HepG2 (cell line): ENCODE results near the gene CAP2. TPM values are rescaled to one million over a fixed set of nuclear protein-coding genes. Genes with fewer than 3 reads are reported as not detected.
"Not testable (repeated sequence)": the region's sequence is repeated elsewhere in the genome, so short reads cannot be mapped to it uniquely, and the experiment has no call there.

Experiments used
- ATAC-seq: fragments of 200-7000 bp; cut with Tn5 transposase; 3 replicates; pipeline ENCODE4 v1.9.1; 2020; ENCODE audit warnings: mild to moderate bottlenecking, moderate library complexity
- BruUV-seq: library from RNA; stranded (reverse); fragments of 400-500 nt; replicated peaks from 2 replicates; lab custom pipeline; 2021; lab: Mats Ljungman, UMichigan
- CTCF ChIA-PET: fragments of 300-600 bp; formaldehyde crosslinking; extraction: SDS; loops from one replicate; lab custom pipeline; 2021; ENCODE audit warnings: low total read pairs, inconsistent platforms, low intra/inter-chr PET ratio; lab: Yijun Ruan, JAX
- POLR2A ChIA-PET: fragments of 350-600 bp; sonication (Branson Sonifier 250); formaldehyde crosslinking; loops from one replicate; lab custom pipeline; 2020; ENCODE audit warnings: antibody characterized with exemption, inconsistent platforms; lab: Yijun Ruan, JAX
- DNase-seq: peaks from one replicate; pipeline ENCODE4 v3.0.0-alpha.2; 2015; ENCODE audit warnings: low spot score
- FAIRE-seq: peaks from 3 replicates; lab custom pipeline; 2011; peaks lifted over from hg19 to GRCh38; lab: Jason Lieb, UNC
- H2AFZ ChIP-seq: one replicate; pipeline ENCODE4 v1.6.1; 2011; ENCODE audit warnings: low read length, inconsistent platforms
- H3K27ac ChIP-seq: fragments of 300-600 bp; 3 replicates; pipeline ENCODE4 v1.8.0; 2011; ENCODE audit warnings: mixed run types, mild to moderate bottlenecking, mixed read lengths, low read length, inconsistent platforms; ENCODE audit not compliant: insufficient read depth; ENCODE audit errors: extremely low read length
- H3K27me3 ChIP-seq, 2 experiments: fragments of 200-600 bp in 1 of 2; 2 replicates in 1 of 2; 3 replicates in 1 of 2; pipeline versions ENCODE4 v1.6.0 to v1.8.0; 2011; ENCODE audit warnings: low read length in 2 of 2, mild to moderate bottlenecking in 2 of 2, moderate library complexity in 2 of 2, inconsistent platforms in 1 of 2; ENCODE audit not compliant: insufficient read depth in 2 of 2, control insufficient read depth in 1 of 2
- H3K36me3 ChIP-seq, 2 experiments: fragments of 200-600 bp in 1 of 2; replicated peaks in 1 of 2; 2 replicates in 1 of 2; 3 replicates in 1 of 2; pipeline versions ENCODE4 v1.5.1 to v1.8.0; 2011; ENCODE audit warnings: low read length in 2 of 2, inconsistent platforms in 1 of 2; ENCODE audit not compliant: insufficient read depth in 2 of 2, control insufficient read depth in 1 of 2
- H3K4me1 ChIP-seq: 2 replicates; pipeline ENCODE4 v1.5.1; 2012; ENCODE audit warnings: low read length, inconsistent platforms; ENCODE audit not compliant: insufficient read depth
- H3K4me2 ChIP-seq: 2 replicates; pipeline ENCODE4 v1.6.0; 2011; ENCODE audit warnings: low read depth, low read length, inconsistent platforms
- H3K4me3 ChIP-seq, 3 experiments: fragments of 200-600 bp in 1 of 3; sonication (generic), shearing (Covaris generic) in 1 of 3; replicated peaks in 1 of 3; 2 replicates each; pipeline ENCODE4 v1.5.1; 2011 to 2016; ENCODE audit warnings: low read length in 3 of 3, inconsistent platforms in 2 of 3, low read depth in 2 of 3, mild to moderate bottlenecking in 2 of 3, control low read depth in 1 of 3, mixed read lengths in 1 of 3; ENCODE audit not compliant: insufficient read depth in 1 of 3
- H3K79me2 ChIP-seq: one replicate; pipeline ENCODE4 v1.6.1; 2011; ENCODE audit warnings: low read length, inconsistent platforms; ENCODE audit not compliant: insufficient read depth
- H3K9ac ChIP-seq: 2 replicates; pipeline ENCODE4 v1.6.0; 2011; ENCODE audit warnings: mild to moderate bottlenecking, low read depth, low read length, inconsistent platforms; ENCODE audit not compliant: insufficient read depth
- H3K9me3 ChIP-seq: 2 replicates; pipeline ENCODE4 v1.5.1; 2012; ENCODE audit warnings: mild to moderate bottlenecking, low read length
- H4K20me1 ChIP-seq: 2 replicates; pipeline ENCODE4 v1.6.0; 2011; ENCODE audit warnings: inconsistent platforms, mild to moderate bottlenecking, low read length, moderate library complexity; ENCODE audit not compliant: insufficient read depth
- MED13 ChIP-seq: sonication (generic); formaldehyde crosslinking; IDR thresholded peaks from 2 replicates; pipeline ENCODE4 v1.5.0; 2020; ENCODE audit warnings: missing genetic modification reagents
- MLX ChIP-seq: IDR thresholded peaks from 2 replicates; pipeline ENCODE4 v1.6.1; 2016
- SCMH1 ChIP-seq: sonication (generic); formaldehyde crosslinking; IDR thresholded peaks from 2 replicates; pipeline ENCODE4 v1.9.0; 2021; ENCODE audit warnings: missing genetic modification reagents, mild to moderate bottlenecking, borderline replicate concordance
- ZBTB33 ChIP-seq: sonication (generic); formaldehyde crosslinking; IDR thresholded peaks from 2 replicates; pipeline ENCODE4 v1.4.0; 2020; ENCODE audit warnings: missing genetic modification reagents
- ZBTB39 ChIP-seq: sonication (generic); formaldehyde crosslinking; IDR thresholded peaks from 2 replicates; pipeline ENCODE4 v1.5.0; 2020; ENCODE audit warnings: missing genetic modification reagents
- ZNF3 ChIP-seq: IDR thresholded peaks from 2 replicates; pipeline ENCODE4 v1.7.0; 2017; ENCODE audit warnings: inconsistent platforms
- ZNF530 ChIP-seq: sonication (generic); formaldehyde crosslinking; IDR thresholded peaks from 2 replicates; pipeline ENCODE4 v1.5.0; 2020; ENCODE audit warnings: low read depth, mild to moderate bottlenecking, missing genetic modification reagents
- ZNF549 ChIP-seq: sonication (generic); formaldehyde crosslinking; IDR thresholded peaks from 2 replicates; pipeline ENCODE4 v1.5.0; 2020; ENCODE audit warnings: missing genetic modification reagents
- ZNF576 ChIP-seq: sonication (generic); formaldehyde crosslinking; IDR thresholded peaks from 2 replicates; pipeline ENCODE4 v1.4.0; 2020; ENCODE audit warnings: mild to moderate bottlenecking, missing genetic modification reagents
- WGBS: methylation state at CpG from one replicate; pipeline ENCODE4 v1.1.6; 2017; ENCODE audit warnings: low lambda C conversion rate; 5-methylcytosine and 5-hydroxymethylcytosine counted together
- in situ Hi-C: cut with HindIII; loops from 2 replicates; pipeline ENCODE4 v1.10.0; 2017; ENCODE audit warnings: low pct_unique_long_range_greater_than_20kb; ENCODE audit not compliant: extremely low pct_ligation_motif_present
- intact Hi-C: fragments of 100-400 bp; cut with micrococcal nuclease; formaldehyde crosslinking; loops from one replicate; pipeline ENCODE4 v1.10.0; 2022; ENCODE audit not compliant: unreplicated experiment
- polyA plus RNA-seq, 8 experiments: library from polyadenylated mRNA; depleted of rRNA in 3 of 8; stranded (reverse) in 7 of 8; unstranded in 1 of 8; fragments of >200 nt; fragmentation: Illumina TruSeq in 4 of 8; extraction: Trizol in 4 of 8; gene quantifications; 2 replicates each; pipeline versions ENCODE4 v1.2.1 to v1.2.3, GENCODE V29; 2011 to 2016; ENCODE audit warnings: low read depth in 4 of 8, missing spikeins in 1 of 8, mixed read lengths in 1 of 8; ENCODE audit not compliant: insufficient read depth in 1 of 8
- total RNA-seq, 5 experiments: library from RNA; depleted of rRNA; stranded (reverse); fragments of >200 nt; fragmentation: Illumina TruSeq; extraction: Trizol; gene quantifications; 2 replicates each; pipeline ENCODE4 v1.2.3, GENCODE V29; 2016; ENCODE audit warnings: low read depth in 1 of 5
- TF ChIP-seq, protein P1 (sequence below): sonication (generic); formaldehyde crosslinking; IDR thresholded peaks from 2 replicates; pipeline ENCODE4 v1.9.0; 2021; ENCODE audit warnings: missing genetic modification reagents, borderline replicate concordance

Gene CAP2
- total and polyA plus RNA-seq, 2 of the 13 experiments (the other 11 are each of a cell fraction or from before 2014, with no cell fraction given) = 7.9 to 53.1 TPM

- FAIRE-seq, in situ Hi-C loops, DNase-seq, H3K4me3 ChIP-seq, H3K4me1 ChIP-seq, H3K9me3 ChIP-seq, H3K9ac ChIP-seq, H2AFZ ChIP-seq, CTCF ChIA-PET, H3K27ac ChIP-seq, H3K36me3 ChIP-seq, BruUV-seq, H4K20me1 ChIP-seq, H3K79me2 ChIP-seq, ATAC-seq, POLR2A ChIA-PET, H3K27me3 ChIP-seq, H3K4me2 ChIP-seq, intact Hi-C loops: not testable (repeated sequence)
- 94% methylated on average over 4 of the region's 4 CpGs for WGBS
These were observed 152.3 kb downstream of the CAP2 start for GRCh38 chr6:17545681-17546080.

DNA sequence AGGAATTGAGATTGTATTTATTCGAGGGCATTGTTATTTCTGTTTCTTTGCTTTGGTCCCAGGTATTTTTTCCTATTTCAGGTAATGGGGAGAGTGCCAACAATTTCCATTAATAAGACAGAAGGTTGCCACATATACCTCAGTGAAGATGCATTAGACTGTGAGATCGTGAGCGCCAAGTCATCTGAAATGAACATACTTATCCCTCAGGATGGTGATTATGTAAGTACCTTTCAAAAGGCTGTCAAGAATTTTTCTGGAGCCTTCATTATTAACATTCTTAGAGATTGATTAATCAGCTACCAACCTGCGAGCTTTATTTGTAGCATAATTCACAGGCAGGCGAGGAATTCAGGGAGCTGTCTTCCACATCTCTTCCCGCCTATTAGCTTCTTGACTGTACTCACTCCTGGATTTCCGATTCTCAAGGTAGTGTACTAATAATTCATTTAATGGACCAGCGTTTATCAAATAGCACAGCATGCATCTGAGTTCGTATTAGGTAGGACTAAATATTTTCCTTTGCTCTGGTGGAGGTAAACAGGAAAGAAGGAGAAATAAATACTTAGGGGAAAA is 158.1 kb downstream of the CAP2 start:
- CTCF ChIA-PET = no interaction called here
- no peak for ATAC-seq
- no peaks in the 10 kb centered on the region; a peak in 1 of 5 replicates for H3K27me3 ChIP-seq
- no peak for DNase-seq
- H3K36me3 ChIP-seq = peaks cover 0 to 2% of the 10 kb centered on the region in 2 experiments; a peak in 2 of 5 replicates
- H3K4me3 ChIP-seq = no peak overlapping the region
- no peak overlapping the region for H3K4me2 ChIP-seq
- no peak overlapping the region for H2AFZ ChIP-seq
- in situ Hi-C loops (no loop called here), intact Hi-C loops (no loop called here)
- no peaks in the 10 kb centered on the region for H3K9me3 ChIP-seq
- H3K9ac ChIP-seq = no peak overlapping the region
- FAIRE-seq = no peak
- H4K20me1 ChIP-seq = no peaks in the 10 kb centered on the region
- H3K27ac ChIP-seq = no peak overlapping the region
- WGBS = 86% methylated on average over 9 of the region's 9 CpGs
- no TSS peak for BruUV-seq
- H3K79me2 ChIP-seq = no peaks in the 10 kb centered on the region
- POLR2A ChIA-PET = no interaction called here
- no peaks in the 10 kb centered on the region for H3K4me1 ChIP-seq
- TF ChIP-seq MED13 (no peak), ZNF3 (no peak), MLX (no peak), SCMH1 (CRISPR knock-in tag) (no peak), ZNF576 (CRISPR knock-in tag) (no peak), ZNF549 (no peak), ZNF530 (CRISPR knock-in tag) (no peak), ZBTB33 (CRISPR knock-in tag) (no peak), ZBTB39 (no peak)
- TF ChIP-seq, protein P1, sequence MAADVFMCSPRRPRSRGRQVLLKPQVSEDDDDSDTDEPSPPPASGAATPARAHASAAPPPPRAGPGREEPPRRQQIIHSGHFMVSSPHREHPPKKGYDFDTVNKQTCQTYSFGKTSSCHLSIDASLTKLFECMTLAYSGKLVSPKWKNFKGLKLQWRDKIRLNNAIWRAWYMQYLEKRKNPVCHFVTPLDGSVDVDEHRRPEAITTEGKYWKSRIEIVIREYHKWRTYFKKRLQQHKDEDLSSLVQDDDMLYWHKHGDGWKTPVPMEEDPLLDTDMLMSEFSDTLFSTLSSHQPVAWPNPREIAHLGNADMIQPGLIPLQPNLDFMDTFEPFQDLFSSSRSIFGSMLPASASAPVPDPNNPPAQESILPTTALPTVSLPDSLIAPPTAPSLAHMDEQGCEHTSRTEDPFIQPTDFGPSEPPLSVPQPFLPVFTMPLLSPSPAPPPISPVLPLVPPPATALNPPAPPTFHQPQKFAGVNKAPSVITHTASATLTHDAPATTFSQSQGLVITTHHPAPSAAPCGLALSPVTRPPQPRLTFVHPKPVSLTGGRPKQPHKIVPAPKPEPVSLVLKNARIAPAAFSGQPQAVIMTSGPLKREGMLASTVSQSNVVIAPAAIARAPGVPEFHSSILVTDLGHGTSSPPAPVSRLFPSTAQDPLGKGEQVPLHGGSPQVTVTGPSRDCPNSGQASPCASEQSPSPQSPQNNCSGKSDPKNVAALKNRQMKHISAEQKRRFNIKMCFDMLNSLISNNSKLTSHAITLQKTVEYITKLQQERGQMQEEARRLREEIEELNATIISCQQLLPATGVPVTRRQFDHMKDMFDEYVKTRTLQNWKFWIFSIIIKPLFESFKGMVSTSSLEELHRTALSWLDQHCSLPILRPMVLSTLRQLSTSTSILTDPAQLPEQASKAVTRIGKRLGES (CRISPR knock-in tag) = no peak
